ENCODE results near the gene TMPO.
"Not testable (repeated sequence)": the region's sequence is repeated elsewhere in the genome, so short reads cannot be mapped to it uniquely, and the experiment has no call there.

TMPO gene

DNA sequence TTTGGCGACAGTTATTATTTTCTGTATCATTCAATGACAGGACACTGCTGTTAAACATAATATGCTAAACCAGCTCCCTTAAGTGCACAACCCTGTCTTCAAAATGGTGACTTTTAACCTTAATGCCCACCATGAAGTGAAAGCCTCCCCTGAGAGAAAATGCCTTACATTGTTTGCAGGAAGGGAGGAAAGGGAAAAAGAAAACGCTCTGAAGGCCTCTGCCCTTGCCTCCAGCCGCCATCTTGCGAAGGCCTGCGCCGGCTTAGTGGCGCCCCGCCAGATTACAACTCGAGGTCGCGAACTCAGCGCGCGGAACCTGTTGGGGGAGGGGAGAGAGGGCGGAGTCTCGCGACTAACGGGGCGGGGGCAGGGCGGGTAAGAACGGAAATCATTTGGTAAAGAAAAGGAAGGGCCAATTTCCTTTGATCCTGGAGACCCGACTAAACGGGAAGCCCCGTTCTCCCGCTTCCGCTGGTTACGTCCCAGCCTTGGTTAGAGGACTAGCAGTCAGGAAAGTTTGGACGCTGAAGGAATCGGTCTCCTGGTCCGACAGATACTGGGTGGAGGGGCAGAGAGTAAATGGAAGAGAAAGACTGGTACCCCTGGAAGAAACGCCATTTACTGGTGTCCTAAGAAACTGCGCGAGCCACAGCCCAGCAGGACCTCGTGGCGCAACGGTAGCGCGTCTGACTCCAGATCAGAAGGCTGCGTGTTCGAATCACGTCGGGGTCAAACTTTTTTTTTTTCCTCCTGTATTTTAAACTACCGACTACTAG lies 11.6 kb upstream of the TMPO start:
- peak; percentile 95 for DNase-seq

DNA sequence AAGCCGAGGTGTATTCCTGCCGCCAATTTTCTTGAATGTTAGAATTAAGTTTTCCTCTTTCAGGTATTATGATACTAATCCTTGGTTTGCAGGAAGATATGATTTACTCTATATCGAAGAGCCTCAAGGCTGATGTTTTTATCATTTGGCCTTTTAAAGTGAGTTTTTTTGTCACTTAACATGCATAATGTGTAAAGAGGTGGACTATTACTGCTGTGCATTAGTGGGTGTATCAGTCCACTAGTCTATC lies 11.1 kb upstream of the TMPO start:
- no peak for DNase-seq

DNA sequence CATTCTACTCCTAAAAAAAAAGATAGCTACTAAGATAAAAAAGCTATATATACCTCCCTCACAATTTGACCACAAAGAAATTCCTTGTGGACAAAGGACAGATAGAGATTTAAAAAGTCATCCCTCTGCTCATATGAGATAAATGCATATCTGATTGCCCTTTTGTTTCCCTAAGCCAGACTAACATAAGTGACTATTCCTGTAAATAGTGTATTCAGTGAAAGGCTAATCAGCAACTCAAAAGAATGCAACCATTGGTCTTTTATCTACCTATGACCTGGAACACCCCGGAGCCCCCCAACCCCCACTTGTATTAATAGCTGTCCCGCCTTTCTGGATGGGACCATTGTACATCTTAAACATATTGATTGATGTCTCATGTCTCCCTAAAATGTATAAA lies 6.3 kb upstream of the TMPO start:
- DNase-seq, result no peak

DNA sequence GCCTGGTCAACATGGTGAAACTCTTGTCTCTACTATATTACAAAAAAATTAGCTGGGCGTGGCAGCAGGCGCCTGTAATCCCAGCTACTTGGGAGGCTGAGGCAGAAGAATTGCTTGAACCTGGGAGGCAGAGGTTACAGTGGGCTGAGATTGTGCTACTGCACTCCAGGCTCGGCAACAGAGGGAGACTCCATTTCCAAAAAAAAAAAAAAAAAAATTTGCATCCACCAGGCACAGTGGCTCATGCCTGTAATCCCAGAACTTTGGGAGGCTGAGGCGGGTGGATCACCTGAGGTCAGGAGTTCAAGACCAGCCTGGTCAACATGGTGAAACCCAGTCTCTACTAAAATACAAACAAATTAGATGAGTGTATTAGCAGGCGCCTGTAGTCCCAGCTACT lies 3.6 kb upstream of the TMPO start:
- not testable (repeated sequence) for DNase-seq

DNA sequence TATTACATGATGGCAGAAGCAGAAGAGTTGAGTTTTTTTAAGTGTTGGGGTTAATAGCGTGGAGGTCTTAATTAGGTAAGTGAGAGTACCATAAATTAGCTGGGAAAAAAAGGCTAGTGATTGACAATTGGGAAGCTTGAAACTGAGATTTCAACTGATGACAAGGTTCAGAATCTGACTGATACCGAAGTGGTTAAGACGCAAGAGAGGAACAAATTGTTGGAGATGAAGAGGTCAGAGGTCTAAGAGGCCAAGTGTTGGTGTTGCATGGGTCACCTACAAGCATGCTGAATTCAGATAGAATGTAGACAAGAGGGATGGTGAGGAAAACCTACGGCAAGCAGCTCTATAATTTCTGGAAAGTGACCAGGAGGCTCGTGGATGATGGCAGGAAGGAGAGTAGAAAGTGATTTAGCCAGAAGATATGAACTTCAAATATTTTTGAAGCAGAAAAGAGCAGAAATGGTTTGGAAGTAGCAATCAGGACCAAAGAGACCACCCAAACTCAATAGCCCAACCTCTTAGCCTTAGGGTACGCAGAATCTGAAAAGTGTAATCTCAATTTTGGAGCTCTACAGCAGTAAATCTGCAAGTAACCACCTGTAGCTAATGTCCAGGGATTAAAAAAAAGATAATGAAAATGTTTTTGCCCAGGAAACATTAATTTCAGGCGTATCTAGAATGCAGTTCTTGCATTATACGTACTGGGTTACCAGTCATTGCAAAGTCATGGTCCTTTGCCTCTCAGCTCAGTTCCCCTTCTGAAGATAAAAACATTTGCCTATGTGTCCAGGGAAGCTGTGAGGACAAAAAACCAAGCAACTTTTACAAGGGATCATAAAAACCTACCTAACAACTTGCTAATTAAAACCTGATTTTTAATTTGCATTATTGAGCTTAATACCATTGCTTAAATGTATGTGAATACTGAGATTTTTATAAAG lies 1.7 kb upstream of the TMPO start:
- DNase-seq, result no peak

DNA sequence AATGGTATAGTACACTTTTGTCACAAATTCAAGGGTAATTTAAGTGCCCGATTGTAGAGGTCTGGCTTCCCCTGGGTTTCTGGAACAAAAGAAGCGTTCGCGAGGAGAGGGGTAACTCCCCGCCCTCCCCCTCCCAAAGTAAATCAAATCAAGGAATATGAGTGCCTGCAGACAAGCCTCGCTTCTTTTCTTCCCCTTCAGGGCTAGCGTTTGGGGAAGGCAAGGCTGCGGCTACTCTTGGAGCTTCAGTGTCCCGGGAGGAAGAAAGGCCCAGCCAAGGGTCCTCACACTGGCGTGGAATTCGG lies 456 bp upstream of the TMPO start:
- DNase-seq, result no peak

DNA sequence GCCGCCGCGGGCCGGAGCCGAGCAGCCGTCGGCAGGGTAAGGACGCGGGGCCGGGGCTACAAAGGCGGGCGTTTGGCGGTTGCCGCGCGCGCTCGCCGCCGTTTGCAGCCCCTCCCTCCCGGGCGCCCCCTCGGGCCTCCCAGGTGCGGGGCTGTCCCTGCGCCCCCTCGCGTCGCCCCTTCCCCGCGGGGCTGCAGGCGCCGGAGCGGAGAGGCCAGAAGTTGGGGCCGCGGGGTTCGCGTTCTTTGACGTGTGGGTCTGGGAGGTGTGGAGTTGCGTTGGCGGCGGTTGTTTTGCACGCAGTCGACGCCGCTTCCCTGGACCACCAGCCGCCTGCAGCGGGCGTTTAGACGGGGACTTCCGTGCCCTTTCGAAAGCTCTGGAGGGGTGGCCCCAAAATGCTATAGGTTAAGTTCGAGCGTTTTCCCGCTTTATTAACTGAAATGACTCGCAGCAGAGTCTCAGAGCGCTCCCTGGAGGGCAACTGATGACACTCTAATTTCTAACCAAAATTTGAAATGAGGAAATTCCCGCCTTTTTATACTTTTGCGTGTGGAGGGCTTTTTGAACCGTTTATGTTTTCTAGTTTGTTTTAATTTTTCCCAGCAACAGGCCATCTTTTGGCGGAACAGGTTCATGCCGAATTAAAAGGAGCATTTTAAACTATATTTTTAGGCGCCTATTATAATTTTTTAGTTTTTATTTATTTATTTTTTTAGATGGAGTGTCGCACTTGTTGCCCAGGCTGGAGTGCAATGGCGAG lies 902 bp downstream of the TMPO start:
- peak; percentile 91 for DNase-seq

DNA sequence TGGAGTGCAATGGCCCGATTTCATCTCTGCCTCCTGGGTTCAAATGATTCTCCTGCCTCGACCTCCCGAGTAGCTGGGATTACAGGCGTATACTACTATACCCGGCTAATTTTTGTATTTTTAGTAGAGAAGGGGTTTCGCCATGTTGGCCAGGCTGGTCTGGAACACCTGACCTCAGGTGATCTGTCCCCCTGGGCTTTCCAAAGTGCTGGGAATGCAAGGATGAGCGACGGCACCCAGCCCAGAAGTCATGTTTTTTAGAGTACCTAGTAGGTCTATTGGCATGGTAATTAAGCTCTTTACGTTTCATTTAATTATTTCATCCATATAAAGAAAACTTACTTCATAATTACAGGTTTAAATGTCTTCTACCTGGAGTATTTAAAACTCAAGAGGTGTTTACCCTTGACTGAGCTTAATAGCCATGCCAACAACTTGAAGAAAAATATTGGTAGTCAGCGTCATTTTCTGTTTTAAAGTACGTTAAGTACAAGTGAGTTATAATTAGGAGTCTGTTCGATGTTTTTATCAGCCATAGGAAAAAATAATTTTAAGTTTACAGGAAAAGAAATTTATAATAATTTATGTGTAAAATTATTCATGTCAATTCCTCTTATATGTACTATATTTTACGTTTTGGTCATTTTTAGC lies 4.0 kb downstream of the TMPO start:
- DNase-seq, result no peak

DNA sequence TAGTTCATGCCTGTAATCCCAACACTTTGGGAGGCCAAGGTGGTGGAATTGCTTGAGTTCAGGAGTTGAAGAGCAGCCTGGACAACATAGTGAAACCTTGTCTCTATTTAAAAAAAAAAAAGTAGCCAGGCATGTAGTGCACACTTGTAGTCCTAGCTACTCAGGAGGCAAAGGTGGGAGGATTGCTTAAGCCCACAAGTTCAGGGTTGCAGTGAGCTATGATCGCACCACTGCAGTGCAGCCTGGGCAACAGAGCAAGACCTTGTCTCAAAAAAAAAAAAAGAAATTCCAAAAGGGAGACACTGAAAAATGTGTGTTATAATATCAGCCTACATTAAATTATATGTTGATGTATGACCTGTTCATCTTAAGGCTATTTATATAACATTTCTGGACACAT lies 14.7 kb downstream of the TMPO start:
- DNase-seq, result no peak

DNA sequence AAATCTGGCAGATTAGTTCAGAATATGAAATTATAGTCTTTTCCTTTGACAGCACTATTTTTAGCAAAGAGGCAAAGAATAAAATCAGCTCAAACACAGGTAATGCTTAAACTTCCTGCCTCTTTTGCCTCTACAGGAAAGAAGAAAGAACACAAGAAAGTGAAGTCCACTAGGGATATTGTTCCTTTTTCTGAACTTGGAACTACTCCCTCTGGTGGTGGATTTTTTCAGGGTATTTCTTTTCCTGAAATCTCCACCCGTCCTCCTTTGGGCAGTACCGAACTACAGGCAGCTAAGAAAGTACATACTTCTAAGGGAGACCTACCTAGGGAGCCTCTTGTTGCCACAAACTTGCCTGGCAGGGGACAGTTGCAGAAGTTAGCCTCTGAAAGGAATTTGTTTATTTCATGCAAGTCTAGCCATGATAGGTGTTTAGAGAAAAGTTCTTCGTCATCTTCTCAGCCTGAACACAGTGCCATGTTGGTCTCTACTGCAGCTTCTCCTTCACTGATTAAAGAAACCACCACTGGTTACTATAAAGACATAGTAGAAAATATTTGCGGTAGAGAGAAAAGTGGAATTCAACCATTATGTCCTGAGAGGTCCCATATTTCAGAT lies 17.4 kb downstream of the TMPO start:
- DNase-seq, result no peak

DNA sequence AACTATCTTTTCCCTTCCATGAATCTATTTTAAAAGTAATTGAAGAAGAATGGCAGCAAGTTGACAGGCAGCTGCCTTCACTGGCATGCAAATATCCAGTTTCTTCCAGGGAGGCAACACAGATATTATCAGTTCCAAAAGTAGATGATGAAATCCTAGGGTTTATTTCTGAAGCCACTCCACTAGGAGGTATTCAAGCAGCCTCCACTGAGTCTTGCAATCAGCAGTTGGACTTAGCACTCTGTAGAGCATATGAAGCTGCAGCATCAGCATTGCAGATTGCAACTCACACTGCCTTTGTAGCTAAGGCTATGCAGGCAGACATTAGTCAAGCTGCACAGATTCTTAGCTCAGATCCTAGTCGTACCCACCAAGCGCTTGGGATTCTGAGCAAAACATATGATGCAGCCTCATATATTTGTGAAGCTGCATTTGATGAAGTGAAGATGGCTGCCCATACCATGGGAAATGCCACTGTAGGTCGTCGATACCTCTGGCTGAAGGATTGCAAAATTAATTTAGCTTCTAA lies 18.4 kb downstream of the TMPO start:
- no peak for DNase-seq

DNA sequence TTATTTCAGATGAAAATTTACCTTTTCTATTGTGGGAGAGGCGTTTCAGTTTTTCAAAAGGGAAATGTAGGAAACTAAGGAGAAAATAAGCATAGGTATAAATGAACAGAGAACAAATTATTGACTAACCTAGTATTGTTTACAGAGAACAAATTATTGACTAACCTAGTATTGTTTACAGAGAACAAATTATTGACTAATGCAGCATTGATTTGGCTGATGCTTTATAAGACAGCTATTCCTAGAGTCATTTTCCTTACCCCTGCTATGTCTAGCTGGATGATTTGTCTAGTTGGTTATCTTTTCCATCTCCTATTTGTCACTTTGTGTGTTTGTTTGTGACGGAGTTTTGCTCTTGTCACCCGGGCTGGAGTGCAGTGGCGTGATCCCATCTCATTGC lies 22.6 kb downstream of the TMPO start:
- DNase-seq, result no peak

DNA sequence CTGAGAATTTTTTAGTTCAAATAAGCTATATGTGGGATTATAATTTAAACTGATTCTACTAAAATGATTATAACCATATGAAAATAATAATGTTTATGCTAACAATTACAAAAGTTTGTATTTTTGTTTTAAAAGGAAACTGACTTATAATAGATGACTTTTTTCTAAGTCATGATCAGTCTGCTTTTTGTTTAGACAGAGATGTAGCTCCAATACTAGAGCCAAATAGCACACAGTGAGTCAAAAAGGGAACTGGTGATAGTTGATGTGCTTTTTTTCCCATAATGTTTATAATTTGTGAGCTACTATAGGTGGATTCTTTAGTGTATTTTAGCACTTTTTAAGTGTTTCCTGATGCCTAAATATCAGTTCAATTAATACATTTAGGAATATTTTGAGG lies 28.3 kb downstream of the TMPO start:
- DNase-seq, result no peak

DNA sequence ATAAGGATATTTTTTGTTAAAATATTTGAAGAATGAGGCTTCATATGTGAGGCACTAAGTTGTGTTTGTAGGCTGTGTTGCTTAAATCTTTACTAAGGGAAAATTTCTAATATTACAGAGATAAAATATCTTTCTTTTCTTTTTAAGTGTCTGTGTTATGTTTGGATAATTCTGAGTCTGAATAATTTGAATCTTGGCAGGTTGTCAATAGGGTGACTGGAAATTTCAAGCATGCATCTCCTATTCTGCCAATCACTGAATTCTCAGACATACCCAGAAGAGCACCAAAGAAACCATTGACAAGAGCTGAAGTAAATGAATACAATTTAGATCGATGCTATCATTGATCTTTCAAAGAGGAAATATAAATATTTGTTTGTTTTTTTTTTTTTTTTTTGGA lies 29.4 kb downstream of the TMPO start:
- DNase-seq, result no peak

DNA sequence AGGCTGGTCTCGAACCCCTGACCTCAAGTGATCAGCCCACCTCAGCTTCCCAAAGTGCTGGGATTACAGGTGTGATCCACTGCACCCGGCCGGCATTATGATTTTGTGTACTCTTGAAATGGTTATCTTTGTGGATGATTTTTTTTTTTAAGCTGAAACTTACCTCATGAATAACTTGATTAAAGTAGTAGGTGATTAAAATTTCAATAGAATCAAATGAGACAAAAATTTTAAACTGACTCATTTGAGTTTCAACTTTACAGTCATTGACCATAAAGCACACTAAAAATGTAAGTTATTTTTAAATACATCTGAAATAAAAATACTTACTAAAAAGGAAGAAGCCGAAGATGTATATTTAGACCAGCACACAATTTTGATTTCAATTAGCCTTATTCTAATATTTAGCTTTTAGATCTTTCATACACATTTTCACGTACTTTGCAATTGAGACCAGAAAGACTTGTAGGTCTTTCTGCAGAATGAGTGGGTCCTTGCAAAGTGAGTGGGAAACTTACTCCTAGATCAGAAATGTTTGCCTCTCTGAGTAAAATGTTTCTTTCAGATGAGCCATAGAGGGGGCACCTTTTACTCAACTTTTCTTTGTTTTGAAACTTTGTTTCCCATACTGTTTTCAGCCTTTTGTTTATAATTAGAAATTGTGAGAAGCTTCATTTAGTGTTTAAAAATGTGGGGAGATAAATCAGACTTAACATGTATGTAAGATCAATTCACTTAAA lies 34.2 kb downstream of the TMPO start:
- DNase-seq, result no peak

DNA sequence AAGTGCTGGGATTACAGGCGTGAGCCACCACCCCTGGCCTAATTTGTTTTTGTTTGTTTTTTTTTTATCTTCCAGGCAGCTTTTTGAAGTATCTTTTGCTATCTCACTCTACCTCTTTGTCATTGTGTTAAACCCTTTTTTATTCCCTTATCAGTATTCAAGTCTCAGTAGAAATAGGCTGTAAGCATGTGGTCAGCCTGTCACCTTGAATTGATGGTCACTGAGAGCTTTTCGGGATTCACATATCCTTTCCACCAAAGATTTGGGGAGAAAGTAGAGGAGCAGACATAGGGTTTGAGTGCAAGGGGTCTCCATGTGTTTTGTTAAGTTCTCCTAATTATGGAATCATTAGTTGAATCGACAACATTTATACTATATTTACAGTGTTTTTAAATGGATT lies 36.4 kb downstream of the TMPO start:
- DNase-seq, result no peak

DNA sequence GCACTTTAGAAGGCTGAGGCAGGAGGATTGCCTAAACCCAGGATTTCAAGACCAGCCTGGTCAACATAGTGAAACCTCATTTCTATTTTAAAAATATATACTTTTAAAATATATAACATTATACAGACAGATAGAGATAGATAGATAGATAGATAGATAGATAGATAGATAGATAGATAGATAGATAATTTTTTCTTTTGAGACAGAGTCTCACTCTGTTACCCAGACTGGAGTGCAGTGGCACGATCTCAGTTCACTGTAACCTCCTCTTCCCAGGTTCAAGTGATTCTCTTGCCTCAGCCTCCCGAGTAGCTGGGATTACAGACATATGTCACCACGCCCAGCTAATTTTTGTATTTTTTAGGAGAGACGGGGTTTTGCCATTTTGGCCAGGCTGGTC lies 42.7 kb downstream of the TMPO start:
- not testable (repeated sequence) for DNase-seq

DNA sequence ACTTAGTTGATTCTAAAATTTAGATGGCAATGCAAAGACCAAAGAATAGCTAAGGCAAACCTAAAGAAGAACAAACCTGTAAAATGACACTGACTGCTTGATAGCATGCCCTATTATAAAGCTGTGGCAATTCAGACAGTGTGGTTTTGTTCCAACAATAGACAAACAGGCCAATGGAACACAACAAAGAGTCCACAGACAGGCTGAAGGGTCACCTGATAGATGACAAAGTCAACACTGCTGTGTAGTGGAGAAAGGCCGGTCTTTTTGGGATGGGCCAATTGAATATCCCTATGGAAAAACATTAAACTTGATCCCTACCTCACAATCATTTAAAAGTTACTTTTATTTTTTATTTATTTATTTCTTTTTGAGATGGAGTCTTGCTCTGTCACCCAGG lies 44.3 kb downstream of the TMPO start:
- no peak for DNase-seq

DNA sequence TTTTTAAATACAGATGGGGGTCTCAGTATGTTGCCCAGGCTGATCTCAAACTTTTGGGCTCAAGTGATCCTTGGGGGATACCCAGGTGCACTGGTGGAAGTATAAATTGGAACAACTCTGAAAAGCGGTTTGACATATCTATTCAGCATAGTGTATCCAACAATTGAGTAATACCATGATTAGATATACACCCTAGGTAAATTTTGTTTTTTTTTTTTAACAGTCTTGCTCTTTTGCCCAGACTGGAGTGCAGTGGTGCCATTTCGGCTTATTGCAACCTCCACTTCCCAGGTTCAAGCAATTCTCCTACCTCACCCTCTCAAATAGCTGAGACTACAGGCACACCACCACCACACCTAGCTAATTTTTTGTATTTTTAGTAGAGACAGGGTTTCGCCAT lies 46.5 kb downstream of the TMPO start:
- DNase-seq, result no peak

DNA sequence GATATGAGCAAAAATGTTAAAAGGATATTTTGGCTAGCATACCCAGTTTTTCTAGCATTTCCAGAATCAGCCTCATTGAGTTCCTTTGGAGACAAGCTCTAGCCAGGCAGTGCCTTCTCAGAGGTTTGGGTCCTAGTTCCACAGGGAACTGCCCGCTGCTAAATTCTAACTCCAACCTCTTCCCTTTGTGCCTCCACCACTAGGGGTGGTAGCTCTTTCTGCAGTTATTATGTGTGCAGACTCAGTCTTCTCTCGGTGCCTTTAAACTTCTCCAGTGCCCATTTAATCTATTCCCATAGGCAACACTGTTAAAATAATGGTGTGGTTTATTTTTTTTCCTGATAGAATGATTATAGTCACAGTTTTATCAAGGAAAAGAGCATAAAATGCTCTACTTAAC lies 56.6 kb downstream of the TMPO start:
- no peak for DNase-seq

DNA sequence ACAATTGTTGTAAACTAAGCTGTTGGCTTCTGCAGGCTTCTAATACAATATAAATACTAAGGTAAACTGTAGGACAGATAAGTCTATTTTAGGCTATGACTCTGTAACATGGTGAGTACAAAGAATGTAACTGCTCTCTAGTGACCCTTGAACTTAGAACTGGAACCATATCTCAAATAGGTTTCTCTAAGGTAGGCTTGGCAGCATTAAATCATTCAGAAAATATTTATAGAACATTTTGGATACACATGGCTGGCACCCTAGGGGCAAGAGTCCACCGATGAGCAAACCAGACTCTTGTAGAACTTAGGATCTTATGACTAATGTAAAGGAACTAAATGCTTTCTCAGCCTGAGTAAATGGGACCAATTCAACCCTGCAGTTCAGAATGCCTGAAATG lies 58.7 kb downstream of the TMPO start:
- DNase-seq, result no peak

DNA sequence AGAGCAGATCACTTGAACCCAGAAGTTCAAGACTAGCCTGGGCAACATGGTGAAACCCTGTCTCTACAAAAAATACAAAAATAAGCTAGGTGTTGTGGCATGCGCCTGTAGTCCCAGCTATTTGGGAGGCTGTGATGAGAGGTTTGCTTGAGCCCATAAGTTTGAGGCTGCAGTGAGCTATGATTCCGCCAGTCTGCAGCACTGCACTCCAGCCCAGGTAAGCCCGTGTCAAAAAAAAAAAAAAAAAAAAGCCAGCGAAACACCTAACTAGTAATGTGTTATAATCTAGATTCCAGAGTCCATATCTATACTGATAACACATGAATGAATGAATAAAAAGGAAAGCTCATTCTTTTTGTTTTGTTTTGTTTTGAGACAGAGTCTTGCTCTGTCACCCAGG lies 59.6 kb downstream of the TMPO start:
- no peak for DNase-seq

All from right kidney (tissue), 1 donor.